Measurements from ENCODE around the gene MRTFA. TPM values are rescaled to one million over a fixed set of nuclear protein-coding genes. Genes with fewer than 3 reads are reported as not detected.
"Not testable (repeated sequence)": the region's sequence is repeated elsewhere in the genome, so short reads cannot be mapped to it uniquely, and the experiment has no call there.

Gene MRTFA
- total RNA-seq, 1 donor from 2014 or later, result 32.6 TPM

DNA sequence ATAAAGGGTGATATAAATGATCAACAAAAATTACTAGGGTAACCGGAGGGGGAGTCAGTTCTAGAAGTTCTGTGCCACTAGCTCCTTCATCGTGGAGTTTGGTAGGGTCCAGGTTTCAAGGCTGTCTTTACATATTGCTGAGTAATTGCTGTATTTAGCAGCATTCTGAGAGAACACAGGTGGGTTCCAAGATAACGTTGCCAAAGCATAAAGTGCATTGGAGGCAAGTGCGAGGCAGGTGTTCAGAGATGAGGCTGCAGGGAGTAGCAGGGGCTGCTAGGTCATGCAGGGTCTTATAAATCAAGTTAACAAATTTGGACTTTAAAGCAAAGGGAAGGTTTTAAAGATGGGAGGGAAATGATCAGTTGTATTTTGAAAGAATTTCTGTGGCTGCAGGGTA, 248.3 kb downstream of the MRTFA start:
- no peak for DNase-seq

DNA sequence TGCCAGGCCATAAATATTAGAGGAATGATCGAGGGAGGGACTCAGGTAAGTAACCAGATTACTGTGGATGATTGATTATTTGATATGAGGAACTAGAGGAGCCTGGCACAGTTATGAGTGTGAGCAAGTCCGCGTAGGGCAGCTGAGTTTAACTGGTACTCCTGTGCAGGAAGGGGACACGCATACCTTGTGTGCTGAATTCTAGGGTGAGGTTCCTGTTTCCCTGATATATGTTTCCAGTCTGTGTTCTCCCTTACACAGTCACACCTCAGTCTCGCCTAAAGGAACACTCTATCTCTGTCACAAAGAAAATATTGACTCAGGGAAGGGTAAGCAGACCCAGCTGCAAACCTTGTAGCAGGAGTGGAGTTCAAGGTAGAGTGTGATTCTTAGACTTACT, 248.8 kb downstream of the MRTFA start:
- DNase-seq, result no peak

DNA sequence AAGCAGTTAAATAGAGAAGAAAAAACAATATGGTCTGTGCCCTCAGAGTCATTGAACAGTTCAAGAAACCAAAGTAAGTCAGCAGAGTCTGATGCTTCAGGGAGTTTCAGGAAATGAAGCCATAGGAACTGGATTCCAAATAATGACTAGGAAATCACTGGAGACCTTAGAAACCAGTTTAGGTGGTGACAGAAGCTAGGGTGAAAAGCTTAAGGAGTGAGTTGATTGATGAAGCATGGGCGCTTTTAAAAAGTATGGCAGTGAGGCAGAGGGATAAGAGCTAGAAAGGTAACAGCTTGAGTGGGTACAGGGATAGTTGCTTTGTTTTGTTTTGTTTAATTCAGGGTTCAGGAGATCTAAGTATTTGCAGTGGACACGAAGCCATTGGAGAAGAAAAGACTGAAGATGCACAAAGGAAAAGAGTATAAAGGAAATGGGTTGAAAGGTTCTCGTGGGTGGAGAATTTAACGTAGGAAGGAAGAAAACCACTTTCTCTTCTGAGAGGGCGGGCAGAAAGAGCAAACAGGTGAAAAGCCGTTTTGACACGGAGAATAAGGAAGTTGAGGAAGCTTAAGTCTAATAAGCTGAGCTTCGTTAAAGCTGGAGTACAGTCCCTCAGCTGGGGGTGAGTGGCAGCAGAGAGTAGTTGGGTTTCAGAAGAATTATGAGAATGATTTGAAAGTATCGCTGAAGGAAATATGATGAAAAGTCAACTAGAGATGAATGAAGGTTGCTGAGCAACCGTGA, 251.3 kb downstream of the MRTFA start:
- DNase-seq, result no peak

DNA sequence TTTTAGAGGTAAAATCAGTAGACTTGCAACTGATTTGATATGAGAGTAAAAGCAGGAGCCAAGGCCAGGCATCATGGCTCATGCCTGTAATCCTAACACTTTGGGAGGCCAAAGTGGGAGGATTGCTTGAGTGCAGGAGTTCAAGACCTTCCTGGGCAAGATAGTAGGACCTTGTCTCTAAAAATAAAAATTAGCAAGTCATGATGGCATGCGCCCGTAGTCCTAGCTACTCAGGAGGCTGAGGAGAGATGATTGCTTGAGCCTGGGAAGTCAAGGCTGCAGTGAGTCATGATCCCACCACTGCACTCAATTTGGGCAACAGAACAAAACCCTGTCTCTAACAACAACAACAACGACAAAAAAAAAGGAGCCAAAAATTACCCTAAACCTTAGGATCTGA, 252.6 kb downstream of the MRTFA start:
- no peak for DNase-seq

DNA sequence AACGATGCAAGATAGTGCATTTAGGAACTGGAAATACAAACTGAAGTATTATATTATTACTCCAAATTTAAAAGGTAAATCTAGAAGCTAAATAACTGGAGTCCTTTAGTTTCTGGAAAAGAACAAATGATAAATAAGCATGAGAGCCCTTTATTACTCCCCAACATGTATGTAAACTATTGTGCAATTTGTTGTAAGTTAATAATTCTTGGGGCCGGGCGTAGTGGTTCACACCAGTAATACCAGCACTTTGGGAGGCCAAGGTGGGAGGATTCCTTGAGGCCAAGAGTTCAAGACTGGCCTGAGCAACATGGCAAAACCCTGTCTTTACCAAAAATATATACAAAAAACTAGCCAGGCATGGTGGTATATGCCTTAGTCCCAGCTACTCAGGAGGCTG, 255.1 kb downstream of the MRTFA start:
- no peak for DNase-seq

DNA sequence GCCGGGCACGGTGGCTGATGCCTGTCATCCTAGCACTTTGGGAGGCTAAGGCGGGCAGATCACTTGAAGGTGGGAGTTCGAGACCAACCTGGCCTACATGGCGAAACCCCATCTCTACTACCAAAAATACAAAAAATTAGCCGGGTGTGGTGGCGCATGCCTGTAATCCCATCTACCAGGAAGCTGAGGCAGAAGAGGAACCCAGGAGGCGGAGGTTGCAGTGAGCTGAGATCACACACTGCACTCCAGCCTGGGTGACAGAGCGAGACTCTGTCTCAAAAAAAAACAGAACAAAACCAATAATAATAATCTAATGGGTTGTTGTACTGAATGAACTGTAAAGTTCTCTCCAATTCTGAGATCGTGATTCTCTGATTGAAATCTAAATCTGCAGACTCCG, 258.1 kb downstream of the MRTFA start:
- not testable (repeated sequence) for DNase-seq

DNA sequence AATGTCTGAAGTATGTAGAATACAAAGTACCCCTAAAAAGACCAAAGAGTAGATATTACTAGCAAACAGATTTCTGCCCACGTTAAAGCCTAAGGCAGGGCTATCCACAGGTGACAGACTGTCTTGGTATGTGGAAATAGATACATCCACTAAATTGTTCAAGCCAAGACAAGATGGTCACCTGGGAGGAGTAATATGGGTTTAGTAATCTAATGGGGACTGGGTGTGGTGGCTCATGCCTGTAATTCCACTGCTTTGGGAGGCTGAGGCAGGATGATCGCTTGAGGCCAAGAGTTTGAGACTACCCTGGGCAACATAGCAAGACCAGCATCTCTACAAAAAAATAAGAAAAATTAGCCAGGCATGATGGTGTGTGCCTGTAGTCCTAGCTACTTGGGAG, 258.6 kb downstream of the MRTFA start:
- DNase-seq, result no peak

DNA sequence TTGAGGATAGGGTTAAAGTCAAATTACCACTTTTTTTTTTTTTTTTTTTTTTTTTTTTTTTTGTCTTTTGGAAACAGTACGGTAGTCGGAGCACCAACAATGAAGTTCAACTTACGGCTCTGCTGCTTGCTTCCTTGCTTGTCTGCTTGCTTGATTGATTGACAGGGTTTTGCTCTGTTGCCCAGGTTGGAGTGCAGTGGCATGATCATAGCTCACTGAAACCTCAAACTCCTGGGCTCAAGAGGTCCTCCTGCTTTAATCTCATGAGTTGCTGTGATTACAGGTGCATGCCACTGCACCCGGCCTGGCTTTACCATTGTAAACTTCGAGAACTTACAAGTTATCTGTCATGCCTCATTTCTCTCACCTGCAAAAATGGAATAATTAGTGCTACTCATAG, 260.4 kb downstream of the MRTFA start:
- no peak for DNase-seq

DNA sequence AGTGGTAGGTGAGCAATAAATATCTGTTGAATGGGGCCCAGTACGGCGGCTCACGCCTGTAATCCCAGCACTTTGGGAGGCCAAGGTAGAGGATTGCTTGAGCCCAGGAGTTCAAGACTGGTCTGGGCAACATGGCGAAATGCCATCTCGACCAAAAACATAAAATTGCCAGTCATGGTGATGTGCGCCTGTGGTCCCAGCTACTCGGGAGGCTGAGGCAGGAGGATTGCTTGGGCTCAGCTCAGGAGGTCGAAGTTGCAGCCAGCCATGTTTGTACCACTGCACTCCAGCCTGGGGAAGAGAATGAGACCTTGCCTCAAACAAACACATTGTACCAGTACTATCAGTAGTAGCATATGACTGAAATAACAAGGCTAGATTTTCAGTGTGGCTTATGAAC, 262.0 kb downstream of the MRTFA start:
- no peak for DNase-seq

DNA sequence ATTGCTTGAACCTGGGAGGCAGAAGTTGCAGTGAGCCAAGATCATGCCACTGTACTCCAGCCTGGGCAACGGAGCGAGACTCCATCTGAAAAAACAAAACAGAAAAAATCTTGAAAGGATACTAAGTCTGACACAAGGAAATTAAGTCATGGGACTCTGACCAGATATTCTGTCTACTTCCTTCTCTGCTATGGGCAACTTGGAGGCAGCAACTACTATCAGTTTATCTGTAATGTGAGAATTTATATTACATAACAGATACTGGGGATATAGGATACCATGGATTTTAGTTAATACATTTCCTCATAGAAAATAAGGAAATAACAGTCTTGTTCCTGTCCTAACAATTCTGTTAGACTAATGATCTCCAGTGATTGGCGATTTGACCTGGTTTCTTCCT, 267.7 kb downstream of the MRTFA start:
- DNase-seq, result no peak

DNA sequence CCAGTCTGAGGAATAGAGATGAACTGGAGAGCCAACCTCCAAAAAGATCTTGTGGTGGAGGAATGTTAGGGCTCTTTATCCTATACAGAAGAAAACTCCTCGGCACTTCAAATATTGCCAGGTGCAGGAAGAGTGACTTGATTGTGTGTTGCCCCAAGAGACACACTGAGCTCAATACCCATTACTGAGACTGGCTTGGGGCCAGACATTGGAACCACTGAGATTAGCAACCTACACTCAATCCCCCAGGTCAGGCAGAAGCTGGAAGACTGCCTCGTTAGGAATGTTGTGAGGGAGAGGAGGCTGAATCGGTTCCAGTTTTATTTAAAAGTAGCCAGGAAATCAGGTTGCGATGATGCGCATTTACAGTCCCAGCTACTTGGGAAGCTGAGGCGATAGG, 268.5 kb downstream of the MRTFA start:
- DNase-seq, result no peak

DNA sequence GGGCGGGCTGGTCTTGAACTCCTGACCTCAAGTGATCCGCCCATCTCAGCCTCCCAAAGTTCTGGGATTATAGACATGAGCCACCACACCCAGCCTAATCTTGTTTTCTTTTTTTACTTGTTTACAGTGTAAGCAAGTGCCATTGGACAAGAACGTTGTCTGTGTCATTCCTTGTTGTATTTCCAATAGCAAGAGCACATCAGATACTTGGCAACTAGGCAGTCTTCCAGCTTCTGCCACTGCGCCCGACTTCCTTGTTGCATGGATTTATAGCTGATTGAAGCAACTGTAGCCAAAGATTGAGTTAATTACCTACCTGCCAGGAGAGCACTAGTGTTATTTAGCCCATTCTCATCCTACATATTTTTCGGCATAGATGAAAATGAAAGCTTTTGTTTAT, 269.2 kb downstream of the MRTFA start:
- DNase-seq, result no peak

DNA sequence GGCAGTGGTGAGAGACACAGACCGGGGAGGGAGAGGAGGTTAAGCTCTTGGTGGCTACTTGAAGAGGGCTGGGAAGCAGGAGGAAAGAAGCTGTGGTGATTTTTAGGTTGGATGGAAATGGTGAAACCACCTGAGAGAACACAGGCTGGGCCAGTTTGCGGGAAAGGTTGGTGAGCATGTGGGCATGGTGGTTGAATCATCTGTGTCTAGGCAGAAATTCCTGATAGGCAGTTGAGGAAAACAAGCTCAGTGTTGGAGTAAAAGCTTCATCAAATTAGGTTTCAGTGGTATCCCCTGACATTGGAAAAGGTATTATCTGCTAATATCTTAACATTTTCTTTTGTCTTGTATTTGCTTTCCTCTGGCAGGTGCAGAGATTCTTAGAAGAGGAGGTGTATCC, 270.5 kb downstream of the MRTFA start:
- no peak for DNase-seq

DNA sequence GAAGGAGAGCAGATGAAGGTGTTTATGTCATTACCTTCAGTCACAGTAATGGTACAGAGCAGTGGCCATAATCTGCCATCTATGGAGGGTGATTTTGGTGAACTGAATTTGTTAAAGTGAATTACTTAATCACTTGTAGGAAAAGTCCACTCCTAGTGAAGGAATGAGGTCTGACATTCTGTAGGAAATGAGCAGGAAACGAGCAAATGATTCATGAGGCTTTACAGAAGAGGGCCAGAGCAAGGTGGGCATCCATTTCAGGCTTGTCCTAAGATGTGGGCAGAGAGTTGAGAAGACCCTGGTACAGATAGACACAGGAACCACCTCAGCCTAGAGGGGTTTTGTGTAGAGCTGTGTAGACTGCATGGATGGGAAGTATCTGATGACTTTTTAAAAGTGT, 272.1 kb downstream of the MRTFA start:
- DNase-seq, result no peak

DNA sequence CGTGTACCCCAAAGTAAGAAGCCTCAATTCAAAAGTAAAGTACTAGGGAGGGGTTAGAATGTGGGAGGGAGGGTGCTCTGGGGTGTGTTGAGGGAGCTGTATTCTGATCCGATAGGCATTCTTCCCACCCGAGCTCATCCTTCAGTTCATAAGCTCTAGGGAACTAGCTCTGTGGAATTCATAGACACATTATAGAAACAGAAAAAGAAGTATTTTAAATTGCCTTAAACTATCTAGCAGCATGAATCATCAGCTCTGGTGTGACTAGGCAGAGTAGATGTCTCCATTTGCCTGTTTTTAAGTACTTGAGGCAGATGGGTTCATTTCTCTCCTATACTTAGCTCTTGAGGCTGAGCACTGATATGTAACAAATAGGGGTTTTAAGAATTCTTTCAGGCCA, 273.5 kb downstream of the MRTFA start:
- no peak for DNase-seq

DNA sequence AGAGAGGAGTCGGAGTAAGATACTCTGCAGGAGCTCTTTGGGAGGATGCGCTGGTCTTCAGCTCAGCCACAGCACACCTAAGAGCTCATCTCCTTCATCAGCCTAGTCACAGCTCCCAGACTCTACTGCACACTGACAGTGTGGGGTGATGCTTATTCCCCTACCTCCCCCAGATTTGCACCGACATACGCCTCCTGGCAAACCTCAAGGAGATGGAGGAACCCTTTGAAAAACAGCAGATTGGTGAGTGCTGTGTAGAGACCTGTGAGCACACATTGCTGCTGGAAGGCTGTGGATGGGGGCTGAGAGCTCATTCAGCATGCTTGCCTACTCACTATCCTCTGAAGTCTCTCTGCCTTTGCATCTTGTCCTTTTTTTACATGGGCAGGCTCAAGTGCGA, 275.4 kb downstream of the MRTFA start:
- no peak for DNase-seq

Other genes starting within 250 kb of the MRTFA start
- 0.39 TPM for gene MCHR1, start 42.8 kb upstream of the MRTFA start, total RNA-seq
- 14.2 TPM for gene SLC25A17, start 182.6 kb upstream of the MRTFA start, total RNA-seq
- 163 TPM for gene ST13, start 219.9 kb upstream of the MRTFA start, total RNA-seq
- gene XPNPEP3, start 220.4 kb upstream of the MRTFA start, total RNA-seq, result 7.9 TPM
- gene DNAJB7, start 225.4 kb upstream of the MRTFA start, total RNA-seq, result not detected

Measured in skin of body (tissue), 2 donors.